ENCODE data around the gene CLIC4. TPM values are rescaled to one million over a fixed set of nuclear protein-coding genes. Genes with fewer than 3 reads are reported as not detected.
"Not testable (repeated sequence)": the region's sequence is repeated elsewhere in the genome, so short reads cannot be mapped to it uniquely, and the experiment has no call there.

CLIC4 gene
- total and polyA plus RNA-seq, 9 of the 15 experiments (the other 6 are each of a cell fraction or from before 2014, with no cell fraction given), result 16.0 to 67.5 (median 38.4) TPM

- BruUV-seq (replicated peaks); H3K9me1 ChIP-seq (ENCODE audit: control insufficient read depth, insufficient read depth, low read length); H3K4me3 ChIP-seq; FAIRE-seq; CTCF ChIA-PET (ENCODE audit: low intra/inter-chr PET ratio); H3K27ac ChIP-seq (ENCODE audit: extremely low read depth, low read depth, low read length); in situ Hi-C loops (cut with MboI); H3K4me1 ChIP-seq (replicated peaks in 1 of 2; ENCODE audit: control insufficient read depth in 2 of 2, insufficient read depth in 2 of 2, low read length in 2 of 2); ATAC-seq; H3K9me3 ChIP-seq (replicated peaks; ENCODE audit: control insufficient read depth, insufficient read depth, low read depth, low read length); H3K4me2 ChIP-seq (ENCODE audit: insufficient read depth, low read length); H3K79me2 ChIP-seq (ENCODE audit: control insufficient read depth, insufficient read depth, low read length); H3K9ac ChIP-seq (ENCODE audit: insufficient read depth in 1 of 2, low read depth in 2 of 2, low read length in 2 of 2); H2AFZ ChIP-seq (ENCODE audit: low read depth, low read length); POLR2A ChIA-PET; DNase-seq (ENCODE audit: extremely low read depth in 1 of 4, low spot score in 3 of 4); H3K36me3 ChIP-seq (ENCODE audit: control insufficient read depth, insufficient read depth, low read length); intact Hi-C loops (cut with micrococcal nuclease); H4K20me1 ChIP-seq (replicated peaks; ENCODE audit: control insufficient read depth, insufficient read depth, low read length): not testable (repeated sequence)
- H3K27me3 ChIP-seq (ENCODE audit: control insufficient read depth in 2 of 2, insufficient read depth in 2 of 2, low read length in 2 of 2), result peaks cover 2 to 19% of the 10 kb centered on the region in 2 experiments; a peak in 4 of 5 replicates
- WGBS (ENCODE audit: insufficient coverage, low coverage, missing lambda C conversion rate), result 0% methylated on average over 1 of the region's 1 CpG
These were observed 146.1 kb downstream of the CLIC4 start for GRCh38 chr1:24891367-24891766.

- ChIA-PET POLR2A (interaction anchor here (0.6 to 0.9 kb wide), 2 partner anchors 20 to 63 kb away, joined by 3 to 6 read pairs; no protein-coding TSS in a partner anchor), CTCF (ENCODE audit: low intra/inter-chr PET ratio) (no interaction called here)
- no peaks in the 10 kb centered on the region for H3K79me2 ChIP-seq (ENCODE audit: control insufficient read depth, insufficient read depth, low read length)
- no peak overlapping the region for H3K4me3 ChIP-seq
- intact Hi-C loops (cut with micrococcal nuclease), result no loop called here
- 0 out of 2 replicates have a peak, but pooled peaks cover 4% of the 10 kb centered on the region for H4K20me1 ChIP-seq (replicated peaks; ENCODE audit: control insufficient read depth, insufficient read depth, low read length)
- H3K4me1 ChIP-seq (replicated peaks in 1 of 2; ENCODE audit: control insufficient read depth in 2 of 2, insufficient read depth in 2 of 2, low read length in 2 of 2), result no peaks in the 10 kb centered on the region; a peak in 2 of 5 replicates
- H3K9ac ChIP-seq (ENCODE audit: insufficient read depth in 1 of 2, low read depth in 2 of 2, low read length in 2 of 2), result no peak overlapping the region
- H2AFZ ChIP-seq (ENCODE audit: low read depth, low read length), result no peak overlapping the region
- 12% methylated on average over 1 of the region's 1 CpG for WGBS (ENCODE audit: insufficient coverage, low coverage, missing lambda C conversion rate)
- H3K9me1 ChIP-seq (ENCODE audit: control insufficient read depth, insufficient read depth, low read length), result no peaks in the 10 kb centered on the region
- no peak for ATAC-seq
- FAIRE-seq, result no peak
- no peak for DNase-seq (ENCODE audit: extremely low read depth in 1 of 4, low spot score in 3 of 4)
- H3K27ac ChIP-seq (ENCODE audit: extremely low read depth, low read depth, low read length), result no peak overlapping the region
- no peak overlapping the region for H3K4me2 ChIP-seq (ENCODE audit: insufficient read depth, low read length)
- H3K36me3 ChIP-seq (ENCODE audit: control insufficient read depth, insufficient read depth, low read length), result no peaks in the 10 kb centered on the region
- 0 out of 2 replicates have a peak, but pooled peaks cover 3% of the 10 kb centered on the region for H3K9me3 ChIP-seq (replicated peaks; ENCODE audit: control insufficient read depth, insufficient read depth, low read depth, low read length)
- peaks cover 2 to 30% of the 10 kb centered on the region in 2 experiments; a peak in 4 of 5 replicates for H3K27me3 ChIP-seq (ENCODE audit: control insufficient read depth in 2 of 2, insufficient read depth in 2 of 2, low read length in 2 of 2)
- no TSS peak for BruUV-seq (replicated peaks)
- in situ Hi-C loops (cut with MboI), result no loop called here
- TF ChIP-seq, protein P1, sequence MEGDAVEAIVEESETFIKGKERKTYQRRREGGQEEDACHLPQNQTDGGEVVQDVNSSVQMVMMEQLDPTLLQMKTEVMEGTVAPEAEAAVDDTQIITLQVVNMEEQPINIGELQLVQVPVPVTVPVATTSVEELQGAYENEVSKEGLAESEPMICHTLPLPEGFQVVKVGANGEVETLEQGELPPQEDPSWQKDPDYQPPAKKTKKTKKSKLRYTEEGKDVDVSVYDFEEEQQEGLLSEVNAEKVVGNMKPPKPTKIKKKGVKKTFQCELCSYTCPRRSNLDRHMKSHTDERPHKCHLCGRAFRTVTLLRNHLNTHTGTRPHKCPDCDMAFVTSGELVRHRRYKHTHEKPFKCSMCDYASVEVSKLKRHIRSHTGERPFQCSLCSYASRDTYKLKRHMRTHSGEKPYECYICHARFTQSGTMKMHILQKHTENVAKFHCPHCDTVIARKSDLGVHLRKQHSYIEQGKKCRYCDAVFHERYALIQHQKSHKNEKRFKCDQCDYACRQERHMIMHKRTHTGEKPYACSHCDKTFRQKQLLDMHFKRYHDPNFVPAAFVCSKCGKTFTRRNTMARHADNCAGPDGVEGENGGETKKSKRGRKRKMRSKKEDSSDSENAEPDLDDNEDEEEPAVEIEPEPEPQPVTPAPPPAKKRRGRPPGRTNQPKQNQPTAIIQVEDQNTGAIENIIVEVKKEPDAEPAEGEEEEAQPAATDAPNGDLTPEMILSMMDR (IDR thresholded peaks at IDR 0.05 in 2 of 3, conservative IDR thresholded peaks at IDR 0.05 in 1 of 3; ENCODE audit: insufficient read depth in 2 of 3, low read depth in 1 of 3, low read length in 3 of 3), result no peak
- TF ChIP-seq HDAC6 (IDR thresholded peaks at IDR 0.05; ENCODE audit: low read depth, low read length), result no peak
- TF ChIP-seq ZNF41 (CRISPR knock-in tag; conservative IDR thresholded peaks at IDR 0.05), result no peak
- 0 out of 4 replicates have a peak, but pooled peaks of 1 of the 2 experiments have one; percentile 44 for TF ChIP-seq TRIM24 (IDR thresholded peaks at IDR 0.05)
- TF ChIP-seq ZBTB43 (CRISPR knock-in tag; IDR thresholded peaks at IDR 0.05), result no peak
- TF ChIP-seq E2F6 (IDR thresholded peaks at IDR 0.05; ENCODE audit: borderline replicate concordance in 1 of 2, extremely low read depth in 1 of 2, insufficient read depth in 1 of 2, insufficient read length in 1 of 2, low read depth in 1 of 2, low read length in 1 of 2, poor library complexity in 1 of 2, severe bottlenecking in 1 of 2), result no peak
- no peak for TF ChIP-seq EGR1 (conservative IDR thresholded peaks at IDR 0.05)
- TF ChIP-seq ZFP36 (IDR thresholded peaks at IDR 0.05; ENCODE audit: low read depth, low read length, partially characterized antibody), result peak; percentile 76
These were observed 147.2 kb downstream of the CLIC4 start for GRCh38 chr1:24892188-24893153.

Measured in K562 (cell line).